ENCODE results near the gene ZNF275.
"Not testable (repeated sequence)": the region's sequence is repeated elsewhere in the genome, so short reads cannot be mapped to it uniquely, and the experiment has no call there.

Gene ZNF275

DNA sequence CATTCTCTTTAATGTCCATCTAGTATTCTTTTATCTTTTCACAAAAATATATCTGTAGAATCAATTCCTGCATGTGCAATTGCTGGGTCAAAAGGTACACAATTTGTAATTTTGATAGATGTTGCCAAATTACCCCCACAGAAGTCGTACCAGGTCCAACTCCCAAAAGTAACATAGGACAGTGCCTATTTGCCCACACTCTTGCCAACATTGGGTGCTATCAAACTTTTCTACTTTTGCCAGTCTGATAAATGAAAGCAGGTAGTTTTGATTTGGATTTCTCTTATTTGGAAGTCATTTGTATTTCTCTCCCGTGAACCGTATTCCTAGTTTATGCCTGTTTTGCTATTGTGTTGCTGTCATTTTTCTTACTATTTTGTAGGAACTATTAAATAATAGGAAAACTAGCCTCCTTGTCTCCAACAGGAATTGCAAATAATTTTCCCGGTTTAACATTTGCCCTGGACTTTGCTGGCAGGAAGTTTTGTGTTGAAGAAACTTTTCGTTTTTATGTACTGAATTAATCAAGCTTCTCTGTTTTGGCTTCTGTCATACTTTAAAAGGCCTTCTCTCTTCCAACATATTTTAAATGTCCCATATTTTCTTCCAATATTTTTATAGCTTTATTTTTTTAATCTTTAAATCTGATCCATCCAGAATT is 33.1 kb downstream of the ZNF275 start:
- Mint-ChIP-seq H3K4me1 (peaks cover 4% of the 10 kb centered on the region), H3K4me3 (no peak overlapping the region)

GRCh38 chrX:153370293-153371055 is 36.5 kb downstream of the ZNF275 start:
- no peaks in the 10 kb centered on the region for H3K27me3 Mint-ChIP-seq
- peaks cover 4% of the 10 kb centered on the region for H3K4me1 Mint-ChIP-seq
- H3K27ac Mint-ChIP-seq = no peak overlapping the region
- H3K9me3 Mint-ChIP-seq = no peaks in the 10 kb centered on the region
- H3K4me3 Mint-ChIP-seq = no peak overlapping the region
- no peaks in the 10 kb centered on the region for H3K36me3 Mint-ChIP-seq

More for the DNA sequence above, 33.1 kb downstream of the ZNF275 start:
- Mint-ChIP-seq H3K9me3 (no peaks in the 10 kb centered on the region), H3K27ac (no peak overlapping the region), H3K36me3 (no peaks in the 10 kb centered on the region), H3K27me3 (no peaks in the 10 kb centered on the region)

GRCh38 chrX:153371256-153371655 is 37.3 kb downstream of the ZNF275 start:
- no peaks in the 10 kb centered on the region for H3K27me3 Mint-ChIP-seq
- H3K27ac Mint-ChIP-seq = no peak overlapping the region

DNA sequence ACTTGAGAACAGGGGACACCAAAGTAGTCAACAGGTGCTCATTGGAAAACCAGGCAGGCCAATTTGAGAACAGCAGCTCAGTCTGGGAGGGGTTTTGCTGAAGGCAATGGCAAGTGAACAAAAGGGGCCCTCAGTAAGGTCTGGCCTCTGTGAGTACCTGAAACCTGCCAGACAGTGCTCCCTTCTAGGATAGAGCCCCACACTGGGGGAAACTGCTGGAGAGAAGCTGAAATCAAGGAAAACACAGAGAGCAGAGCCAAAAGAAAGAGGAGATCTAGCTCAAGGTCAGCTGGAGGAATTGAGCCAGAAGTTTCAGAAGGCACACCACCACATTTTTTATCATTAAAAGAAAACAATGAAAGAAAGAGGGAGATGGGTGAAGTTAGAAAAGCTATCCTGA is 39.0 kb downstream of the ZNF275 start:
- H3K36me3 Mint-ChIP-seq = no peaks in the 10 kb centered on the region

More at GRCh38 chrX:153371256-153371655, 37.3 kb downstream of the ZNF275 start:
- peaks cover 4% of the 10 kb centered on the region for H3K4me1 Mint-ChIP-seq
- no peak overlapping the region for H3K4me3 Mint-ChIP-seq
- H3K9me3 Mint-ChIP-seq = no peaks in the 10 kb centered on the region
- no peaks in the 10 kb centered on the region for H3K36me3 Mint-ChIP-seq

GRCh38 chrX:153374426-153374825 is 40.5 kb downstream of the ZNF275 start:
- peaks cover 4% of the 10 kb centered on the region for H3K4me1 Mint-ChIP-seq
- H3K9me3 Mint-ChIP-seq = no peaks in the 10 kb centered on the region
- H3K27ac Mint-ChIP-seq = no peak overlapping the region
- no peak overlapping the region for H3K4me3 Mint-ChIP-seq
- H3K27me3 Mint-ChIP-seq = no peaks in the 10 kb centered on the region
- H3K36me3 Mint-ChIP-seq = no peaks in the 10 kb centered on the region

More for the DNA sequence above, 39.0 kb downstream of the ZNF275 start:
- Mint-ChIP-seq H3K9me3 (no peaks in the 10 kb centered on the region), H3K4me1 (peaks cover 4% of the 10 kb centered on the region), H3K4me3 (no peak overlapping the region), H3K27me3 (no peaks in the 10 kb centered on the region), H3K27ac (no peak overlapping the region)

- Mint-ChIP-seq H3K27ac (no peak overlapping the region), H3K4me1 (peaks cover 2% of the 10 kb centered on the region), H3K36me3 (no peaks in the 10 kb centered on the region), H3K27me3 (no peaks in the 10 kb centered on the region), H3K9me3 (no peaks in the 10 kb centered on the region), H3K4me3 (no peak overlapping the region)
Observed at GRCh38 chrX:153375571-153375970, 41.6 kb downstream of the ZNF275 start.

- H3K9me3 Mint-ChIP-seq = no peaks in the 10 kb centered on the region
- H3K36me3 Mint-ChIP-seq = no peaks in the 10 kb centered on the region
- H3K27me3 Mint-ChIP-seq = no peaks in the 10 kb centered on the region
- no peak overlapping the region for H3K27ac Mint-ChIP-seq
- H3K4me1 Mint-ChIP-seq = no peaks in the 10 kb centered on the region
- H3K4me3 Mint-ChIP-seq = no peak overlapping the region
Observed at GRCh38 chrX:153377727-153378126, 43.8 kb downstream of the ZNF275 start.

GRCh38 chrX:153378607-153379006 is 44.7 kb downstream of the ZNF275 start:
- H3K36me3 Mint-ChIP-seq = no peaks in the 10 kb centered on the region
- H3K27ac Mint-ChIP-seq = no peak overlapping the region
- H3K4me3 Mint-ChIP-seq = no peak overlapping the region
- H3K27me3 Mint-ChIP-seq = no peaks in the 10 kb centered on the region
- no peaks in the 10 kb centered on the region for H3K9me3 Mint-ChIP-seq
- H3K4me1 Mint-ChIP-seq = no peaks in the 10 kb centered on the region

DNA sequence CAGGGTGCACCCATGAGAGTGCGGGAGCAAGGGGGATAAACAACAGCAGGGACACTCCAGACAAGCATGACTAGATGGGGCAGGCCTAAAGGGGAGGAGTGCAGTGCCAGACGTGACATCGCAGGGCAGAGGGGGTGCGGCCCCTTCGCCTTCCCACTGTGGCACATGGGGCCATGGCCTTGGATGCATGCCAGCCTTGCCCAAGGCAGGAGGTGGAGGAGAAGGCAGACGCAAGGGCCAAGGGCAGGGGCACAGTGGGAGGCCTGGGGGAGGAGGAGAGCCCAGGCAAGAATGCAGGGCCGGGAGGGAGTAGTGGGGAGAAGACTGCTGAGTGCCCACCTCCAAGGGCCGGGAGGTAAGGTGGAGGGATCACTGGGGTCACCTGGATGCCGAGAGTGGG is 45.6 kb downstream of the ZNF275 start:
- Mint-ChIP-seq H3K4me3 (no peak overlapping the region), H3K36me3 (no peaks in the 10 kb centered on the region), H3K9me3 (no peaks in the 10 kb centered on the region), H3K27ac (no peak overlapping the region), H3K4me1 (no peaks in the 10 kb centered on the region), H3K27me3 (no peaks in the 10 kb centered on the region)

DNA sequence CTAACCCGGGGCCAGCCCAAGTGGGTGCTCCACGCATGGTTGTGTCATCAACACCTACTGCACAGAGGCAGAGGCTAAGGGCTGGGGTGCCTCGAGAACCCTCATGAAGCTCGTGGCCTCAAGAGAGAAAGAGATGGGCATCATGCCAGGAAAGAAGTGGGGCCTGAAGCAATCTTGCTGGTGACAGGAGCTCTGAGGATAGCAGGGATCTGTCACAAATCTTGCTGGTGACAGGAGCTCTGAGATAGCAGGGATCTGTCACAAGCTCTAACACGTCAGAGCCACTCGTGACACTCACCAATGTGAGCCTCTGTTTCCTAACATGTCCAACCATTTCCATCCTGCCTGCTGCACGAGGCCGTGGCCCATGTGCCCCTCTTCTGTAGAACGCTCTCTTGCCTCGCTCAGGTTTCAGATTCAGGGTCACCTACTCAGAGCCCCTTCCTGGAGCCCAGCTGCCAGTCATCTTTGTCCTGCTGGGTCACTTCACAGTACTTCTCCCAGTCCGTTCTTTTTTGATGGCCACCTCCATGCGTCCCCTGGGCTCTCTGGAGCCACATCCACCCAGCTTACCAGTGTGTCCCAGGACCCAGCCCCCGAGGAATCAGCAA is 46.1 kb downstream of the ZNF275 start:
- Mint-ChIP-seq H3K27me3 (no peaks in the 10 kb centered on the region), H3K27ac (no peak overlapping the region), H3K9me3 (no peaks in the 10 kb centered on the region), H3K4me3 (no peak overlapping the region), H3K36me3 (no peaks in the 10 kb centered on the region), H3K4me1 (no peaks in the 10 kb centered on the region)

GRCh38 chrX:153380691-153381090 is 46.7 kb downstream of the ZNF275 start:
- Mint-ChIP-seq H3K27ac (no peak overlapping the region), H3K4me3 (no peak overlapping the region), H3K36me3 (no peaks in the 10 kb centered on the region), H3K27me3 (no peaks in the 10 kb centered on the region), H3K4me1 (no peaks in the 10 kb centered on the region), H3K9me3 (no peaks in the 10 kb centered on the region)

- no peaks in the 10 kb centered on the region for H3K36me3 Mint-ChIP-seq
- no peaks in the 10 kb centered on the region for H3K4me1 Mint-ChIP-seq
- H3K27me3 Mint-ChIP-seq = no peaks in the 10 kb centered on the region
- no peak overlapping the region for H3K4me3 Mint-ChIP-seq
- H3K27ac Mint-ChIP-seq = no peak overlapping the region
- no peaks in the 10 kb centered on the region for H3K9me3 Mint-ChIP-seq
Observed at GRCh38 chrX:153381684-153382532, 48.0 kb downstream of the ZNF275 start.

DNA sequence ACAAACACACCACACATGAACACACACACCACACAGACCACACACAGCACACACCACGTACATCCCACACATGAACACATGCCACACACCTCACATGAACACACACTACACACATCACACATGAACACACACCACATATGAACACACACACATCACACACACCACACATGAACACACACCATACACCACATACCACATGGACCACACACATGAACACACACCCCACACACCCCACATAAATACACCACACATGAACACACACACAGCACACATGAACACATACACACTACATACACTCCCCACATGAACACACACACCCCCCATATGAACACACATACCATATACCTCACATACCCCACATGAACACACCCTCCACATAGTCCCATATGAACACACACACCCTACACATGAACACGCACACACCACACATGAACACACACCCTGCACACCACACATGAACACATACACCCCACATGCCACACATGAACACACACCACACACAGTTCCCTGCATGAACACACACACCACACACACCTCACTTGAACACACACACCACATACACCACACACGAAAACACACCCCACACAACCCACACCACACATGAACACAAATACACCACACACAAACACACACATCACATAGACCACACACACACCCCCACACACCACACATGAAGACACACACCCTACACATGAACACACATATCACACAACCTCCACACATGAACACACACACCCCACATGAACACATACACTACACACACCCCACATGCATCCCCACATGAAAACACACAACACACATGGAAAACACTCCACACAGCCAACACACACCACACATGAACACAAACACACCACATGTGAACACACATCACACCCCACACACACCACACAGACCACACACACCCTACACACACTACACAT is 48.9 kb downstream of the ZNF275 start:
- no peaks in the 10 kb centered on the region for H3K4me1 Mint-ChIP-seq
- H3K36me3 Mint-ChIP-seq = no peaks in the 10 kb centered on the region
- H3K4me3 Mint-ChIP-seq = no peak overlapping the region
- H3K27me3 Mint-ChIP-seq = no peaks in the 10 kb centered on the region
- no peaks in the 10 kb centered on the region for H3K9me3 Mint-ChIP-seq
- H3K27ac Mint-ChIP-seq = no peak overlapping the region

DNA sequence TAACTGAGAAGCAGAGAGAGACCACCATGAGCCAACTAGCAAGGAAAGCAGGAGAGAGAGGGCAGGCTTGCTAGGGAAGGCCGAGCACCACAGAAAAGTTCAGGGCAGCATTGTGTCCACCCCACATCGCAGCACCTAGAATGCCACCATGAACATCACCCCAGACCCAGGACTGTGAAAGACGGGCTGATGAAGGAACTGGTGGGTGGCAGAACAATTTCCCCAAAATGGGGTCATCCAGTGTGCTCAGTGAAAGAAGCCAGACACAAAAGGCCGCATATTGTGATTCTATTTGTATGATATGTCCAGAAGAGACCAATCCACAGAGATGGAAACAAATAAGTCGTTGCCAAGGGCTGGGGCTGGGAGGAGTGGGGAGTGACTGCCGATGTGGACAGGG is 50.4 kb downstream of the ZNF275 start:
- no peaks in the 10 kb centered on the region for H3K9me3 Mint-ChIP-seq
- H3K27me3 Mint-ChIP-seq = no peaks in the 10 kb centered on the region
- no peaks in the 10 kb centered on the region for H3K36me3 Mint-ChIP-seq
- no peak overlapping the region for H3K4me3 Mint-ChIP-seq
- no peak overlapping the region for H3K27ac Mint-ChIP-seq
- no peaks in the 10 kb centered on the region for H3K4me1 Mint-ChIP-seq

DNA sequence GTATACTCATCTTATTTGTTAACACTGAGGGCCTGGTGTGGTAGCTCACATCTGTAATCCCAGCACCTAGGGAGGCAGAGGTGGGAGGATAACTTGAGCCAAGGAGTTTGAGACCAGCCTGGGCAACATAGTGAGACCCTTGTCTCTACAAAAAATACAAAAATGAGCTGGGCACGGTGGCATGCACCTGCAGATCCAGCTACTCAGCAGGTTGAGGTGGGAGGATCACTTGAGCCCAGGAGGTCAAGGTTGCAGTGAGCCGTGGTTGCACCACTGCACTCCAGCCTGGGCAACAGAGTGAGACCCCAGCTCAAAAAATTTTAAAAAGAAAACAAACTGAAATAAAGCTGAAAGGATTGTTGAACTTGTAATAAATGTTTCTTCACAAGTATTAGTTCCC is 51.0 kb downstream of the ZNF275 start:
- H3K9me3 Mint-ChIP-seq, H3K4me3 Mint-ChIP-seq, H3K27me3 Mint-ChIP-seq, H3K27ac Mint-ChIP-seq, H3K4me1 Mint-ChIP-seq, H3K36me3 Mint-ChIP-seq: not testable (repeated sequence)
